Colonic mucosa (tissue), 4 donors: ENCODE measurements around the gene PRKAG3. TPM values are rescaled to one million over a fixed set of nuclear protein-coding genes. Genes with fewer than 3 reads are reported as not detected.

Source experiments
- DNase-seq: peaks from one replicate; pipeline ENCODE4 v3.0.0-alpha.2; 2020
- H3K27ac ChIP-seq: fragments of 200-600 bp; one replicate; pipeline ENCODE4 v1.8.0; 2021
- H3K27me3 ChIP-seq: fragments of 200-600 bp; one replicate; pipeline ENCODE4 v1.8.0; 2021
- H3K36me3 ChIP-seq: fragments of 200-600 bp; one replicate; pipeline ENCODE4 v1.8.0; 2021
- H3K4me1 ChIP-seq: fragments of 200-600 bp; one replicate; pipeline ENCODE4 v1.8.0; 2021; ENCODE audit warnings: mild to moderate bottlenecking
- H3K4me3 ChIP-seq: fragments of 200-600 bp; one replicate; pipeline ENCODE4 v1.8.0; 2021
- H3K9ac ChIP-seq, 2 donors: one replicate each; pipeline ENCODE4 v1.7.0; 2013; ENCODE audit warnings: control low read depth in 2 of 2, low read depth in 2 of 2, low read length in 2 of 2
- H3K9me3 ChIP-seq: fragments of 200-600 bp; one replicate; pipeline ENCODE4 v1.8.0; 2021
- CTCF ChIP-seq: fragments of 200-600 bp; IDR thresholded peaks from one replicate; pipeline ENCODE4 v1.8.0; 2022; ENCODE audit warnings: antibody characterized with exemption, mild to moderate bottlenecking
- intact Hi-C: fragments of 100-400 bp; cut with DNase I; formaldehyde crosslinking; loops from one replicate; pipeline ENCODE4 v1.14.1; 2022
- total RNA-seq, 2 donors: library from RNA; stranded (reverse); fragmentation: NEBNext Ultra II Directional in 1 of 2; extraction: Animal tissue kit (Norgen Biotek cat#: 25700) in 1 of 2; gene quantifications; one replicate each; pipeline ENCODE4 v1.2.1, GENCODE V29; 2021
- donor health status: healthy.
- donor health status: DM: no; HTN: no; CAD: no.
- donor health status: DM: no; HTN: no; CAD: no.

The PRKAG3 gene
- total RNA-seq, 2 donors from 2014 or later, result not detected

- Histone ChIP-seq H3K4me1 (no peaks in the 10 kb centered on the region), H3K27ac (peak overlapping the region; percentile 56), H3K9me3 (no peaks in the 10 kb centered on the region), H3K27me3 (no peaks in the 10 kb centered on the region), H3K36me3 (no peaks in the 10 kb centered on the region), H3K9ac (no peak overlapping the region), H3K4me3 (no peak overlapping the region)
- TF ChIP-seq CTCF, result no peak
- DNase-seq, result peak; percentile 34
- intact Hi-C loops, result no loop called here
Measured at GRCh38 chr2:218806346-218806978, 25.1 kb downstream of the PRKAG3 start.

GRCh38 chr2:218805627-218806026 lies 26.0 kb downstream of the PRKAG3 start:
- Histone ChIP-seq H3K36me3 (no peaks in the 10 kb centered on the region), H3K9ac (no peak overlapping the region), H3K9me3 (no peaks in the 10 kb centered on the region), H3K4me1 (no peaks in the 10 kb centered on the region), H3K27me3 (no peaks in the 10 kb centered on the region), H3K27ac (peak overlapping the region; percentile 56), H3K4me3 (no peak overlapping the region)
- DNase-seq, result no peak
- intact Hi-C loops, result no loop called here
- no peak for TF ChIP-seq CTCF

GRCh38 chr2:218804817-218805216 lies 26.8 kb downstream of the PRKAG3 start:
- Histone ChIP-seq H3K4me3 (no peak overlapping the region), H3K27ac (no peak overlapping the region), H3K36me3 (no peaks in the 10 kb centered on the region), H3K4me1 (no peaks in the 10 kb centered on the region), H3K9ac (no peak overlapping the region), H3K27me3 (no peaks in the 10 kb centered on the region), H3K9me3 (no peaks in the 10 kb centered on the region)
- intact Hi-C loops, result no loop called here
- DNase-seq, result no peak
- TF ChIP-seq CTCF, result no peak

GRCh38 chr2:218802386-218802994 lies 29.1 kb downstream of the PRKAG3 start:
- intact Hi-C loops, result no loop called here
- no peak for TF ChIP-seq CTCF
- no peak for DNase-seq
- Histone ChIP-seq H3K9me3 (no peaks in the 10 kb centered on the region), H3K9ac (no peak overlapping the region), H3K36me3 (no peaks in the 10 kb centered on the region), H3K27me3 (no peaks in the 10 kb centered on the region), H3K4me3 (no peak overlapping the region), H3K27ac (no peak overlapping the region), H3K4me1 (no peaks in the 10 kb centered on the region)

GRCh38 chr2:218799990-218800389 lies 31.6 kb downstream of the PRKAG3 start:
- no peaks in the 10 kb centered on the region for H3K4me1 ChIP-seq
- intact Hi-C loops, result no loop called here
- H3K4me3 ChIP-seq, result no peak overlapping the region
- no peaks in the 10 kb centered on the region for H3K36me3 ChIP-seq
- DNase-seq, result no peak
- no peak overlapping the region for H3K9ac ChIP-seq
- H3K9me3 ChIP-seq, result no peaks in the 10 kb centered on the region
- H3K27me3 ChIP-seq, result no peaks in the 10 kb centered on the region
- no peak overlapping the region for H3K27ac ChIP-seq
- TF ChIP-seq CTCF, result no peak
